ENCODE data around the gene TMPRSS3.

The TMPRSS3 gene

GRCh38 chr21:42361286-42361685, 34.6 kb downstream of the TMPRSS3 start:
- no peak overlapping the region for H2AFZ ChIP-seq (ENCODE audit: low read length, unreplicated experiment)
- no peaks in the 10 kb centered on the region for H3K4me1 ChIP-seq (ENCODE audit: control insufficient read depth, insufficient read depth, low read length, unreplicated experiment)
- no peak overlapping the region for H3K4me3 ChIP-seq (ENCODE audit: low read depth, low read length)
- no peak overlapping the region for H3K27ac ChIP-seq (ENCODE audit: low read depth, low read length)
- peaks cover 52% of the 10 kb centered on the region for H3K27me3 ChIP-seq (ENCODE audit: insufficient read depth, low read length)
- no peaks in the 10 kb centered on the region for H3K79me2 ChIP-seq (ENCODE audit: control insufficient read depth, insufficient read depth, low read length, unreplicated experiment)
- H3K36me3 ChIP-seq (ENCODE audit: insufficient read depth, low read length) = no peaks in the 10 kb centered on the region

- Histone ChIP-seq H3K79me2 (ENCODE audit: control insufficient read depth, insufficient read depth, low read length, unreplicated experiment) (no peaks in the 10 kb centered on the region), H3K27ac (ENCODE audit: low read depth, low read length) (no peak overlapping the region), H3K27me3 (ENCODE audit: insufficient read depth, low read length) (peaks cover 58% of the 10 kb centered on the region), H2AFZ (ENCODE audit: low read length, unreplicated experiment) (no peak overlapping the region), H3K36me3 (ENCODE audit: insufficient read depth, low read length) (no peaks in the 10 kb centered on the region), H3K4me1 (ENCODE audit: control insufficient read depth, insufficient read depth, low read length, unreplicated experiment) (no peaks in the 10 kb centered on the region), H3K4me3 (ENCODE audit: low read depth, low read length) (no peak overlapping the region)
Measured at GRCh38 chr21:42360317-42360716, 35.5 kb downstream of the TMPRSS3 start.

- H3K79me2 ChIP-seq (ENCODE audit: control insufficient read depth, insufficient read depth, low read length, unreplicated experiment) = no peaks in the 10 kb centered on the region
- no peak overlapping the region for H3K27ac ChIP-seq (ENCODE audit: low read depth, low read length)
- no peaks in the 10 kb centered on the region for H3K4me1 ChIP-seq (ENCODE audit: control insufficient read depth, insufficient read depth, low read length, unreplicated experiment)
- H3K4me3 ChIP-seq (ENCODE audit: low read depth, low read length) = no peak overlapping the region
- H2AFZ ChIP-seq (ENCODE audit: low read length, unreplicated experiment) = no peak overlapping the region
- H3K36me3 ChIP-seq (ENCODE audit: insufficient read depth, low read length) = no peaks in the 10 kb centered on the region
- peaks cover 63% of the 10 kb centered on the region for H3K27me3 ChIP-seq (ENCODE audit: insufficient read depth, low read length)
Measured at GRCh38 chr21:42358937-42359336, 36.9 kb downstream of the TMPRSS3 start.

GRCh38 chr21:42358261-42358660, 37.6 kb downstream of the TMPRSS3 start:
- Histone ChIP-seq H3K79me2 (ENCODE audit: control insufficient read depth, insufficient read depth, low read length, unreplicated experiment) (no peaks in the 10 kb centered on the region), H3K27ac (ENCODE audit: low read depth, low read length) (no peak overlapping the region), H3K27me3 (ENCODE audit: insufficient read depth, low read length) (peaks cover 67% of the 10 kb centered on the region), H3K36me3 (ENCODE audit: insufficient read depth, low read length) (no peaks in the 10 kb centered on the region), H2AFZ (ENCODE audit: low read length, unreplicated experiment) (no peak overlapping the region), H3K4me1 (ENCODE audit: control insufficient read depth, insufficient read depth, low read length, unreplicated experiment) (no peaks in the 10 kb centered on the region), H3K4me3 (ENCODE audit: low read depth, low read length) (no peak overlapping the region)

GRCh38 chr21:42357307-42357706, 38.5 kb downstream of the TMPRSS3 start:
- no peaks in the 10 kb centered on the region for H3K79me2 ChIP-seq (ENCODE audit: control insufficient read depth, insufficient read depth, low read length, unreplicated experiment)
- no peak overlapping the region for H3K27ac ChIP-seq (ENCODE audit: low read depth, low read length)
- no peaks in the 10 kb centered on the region for H3K36me3 ChIP-seq (ENCODE audit: insufficient read depth, low read length)
- H3K27me3 ChIP-seq (ENCODE audit: insufficient read depth, low read length) = peaks cover 59% of the 10 kb centered on the region
- H3K4me1 ChIP-seq (ENCODE audit: control insufficient read depth, insufficient read depth, low read length, unreplicated experiment) = no peaks in the 10 kb centered on the region
- H3K4me3 ChIP-seq (ENCODE audit: low read depth, low read length) = no peak overlapping the region
- no peak overlapping the region for H2AFZ ChIP-seq (ENCODE audit: low read length, unreplicated experiment)

- H3K27ac ChIP-seq (ENCODE audit: low read depth, low read length) = no peak overlapping the region
- no peaks in the 10 kb centered on the region for H3K79me2 ChIP-seq (ENCODE audit: control insufficient read depth, insufficient read depth, low read length, unreplicated experiment)
- H3K36me3 ChIP-seq (ENCODE audit: insufficient read depth, low read length) = no peaks in the 10 kb centered on the region
- no peak overlapping the region for H3K4me3 ChIP-seq (ENCODE audit: low read depth, low read length)
- H2AFZ ChIP-seq (ENCODE audit: low read length, unreplicated experiment) = no peak overlapping the region
- H3K4me1 ChIP-seq (ENCODE audit: control insufficient read depth, insufficient read depth, low read length, unreplicated experiment) = no peaks in the 10 kb centered on the region
- H3K27me3 ChIP-seq (ENCODE audit: insufficient read depth, low read length) = peaks cover 52% of the 10 kb centered on the region
Measured at GRCh38 chr21:42356650-42357049, 39.2 kb downstream of the TMPRSS3 start.

- Histone ChIP-seq H3K27me3 (ENCODE audit: insufficient read depth, low read length) (peaks cover 54% of the 10 kb centered on the region), H3K4me1 (ENCODE audit: control insufficient read depth, insufficient read depth, low read length, unreplicated experiment) (no peaks in the 10 kb centered on the region), H3K4me3 (ENCODE audit: low read depth, low read length) (no peak overlapping the region), H3K36me3 (ENCODE audit: insufficient read depth, low read length) (no peaks in the 10 kb centered on the region), H3K79me2 (ENCODE audit: control insufficient read depth, insufficient read depth, low read length, unreplicated experiment) (no peaks in the 10 kb centered on the region), H3K27ac (ENCODE audit: low read depth, low read length) (no peak overlapping the region), H2AFZ (ENCODE audit: low read length, unreplicated experiment) (no peak overlapping the region)
Measured at GRCh38 chr21:42356046-42356445, 39.8 kb downstream of the TMPRSS3 start.

GRCh38 chr21:42353623-42354022, 42.2 kb downstream of the TMPRSS3 start:
- Histone ChIP-seq H3K4me3 (ENCODE audit: low read depth, low read length) (no peak overlapping the region), H2AFZ (ENCODE audit: low read length, unreplicated experiment) (no peak overlapping the region), H3K27ac (ENCODE audit: low read depth, low read length) (no peak overlapping the region)

GRCh38 chr21:42352441-42353095, 43.3 kb downstream of the TMPRSS3 start:
- no peaks in the 10 kb centered on the region for H3K36me3 ChIP-seq (ENCODE audit: insufficient read depth, low read length)
- H3K27ac ChIP-seq (ENCODE audit: low read depth, low read length) = no peak overlapping the region

More at GRCh38 chr21:42353623-42354022, 42.2 kb downstream of the TMPRSS3 start:
- H3K4me1 ChIP-seq (ENCODE audit: control insufficient read depth, insufficient read depth, low read length, unreplicated experiment) = no peaks in the 10 kb centered on the region
- no peaks in the 10 kb centered on the region for H3K36me3 ChIP-seq (ENCODE audit: insufficient read depth, low read length)
- no peaks in the 10 kb centered on the region for H3K79me2 ChIP-seq (ENCODE audit: control insufficient read depth, insufficient read depth, low read length, unreplicated experiment)
- peaks cover 53% of the 10 kb centered on the region for H3K27me3 ChIP-seq (ENCODE audit: insufficient read depth, low read length)

GRCh38 chr21:42351626-42352440, 44.0 kb downstream of the TMPRSS3 start:
- Histone ChIP-seq H3K27ac (ENCODE audit: low read depth, low read length) (no peak overlapping the region), H3K27me3 (ENCODE audit: insufficient read depth, low read length) (peaks cover 36% of the 10 kb centered on the region)

More at GRCh38 chr21:42352441-42353095, 43.3 kb downstream of the TMPRSS3 start:
- H2AFZ ChIP-seq (ENCODE audit: low read length, unreplicated experiment) = no peak overlapping the region
- peaks cover 43% of the 10 kb centered on the region for H3K27me3 ChIP-seq (ENCODE audit: insufficient read depth, low read length)
- no peaks in the 10 kb centered on the region for H3K4me1 ChIP-seq (ENCODE audit: control insufficient read depth, insufficient read depth, low read length, unreplicated experiment)
- no peak overlapping the region for H3K4me3 ChIP-seq (ENCODE audit: low read depth, low read length)
- H3K79me2 ChIP-seq (ENCODE audit: control insufficient read depth, insufficient read depth, low read length, unreplicated experiment) = no peaks in the 10 kb centered on the region

More at GRCh38 chr21:42351626-42352440, 44.0 kb downstream of the TMPRSS3 start:
- Histone ChIP-seq H3K36me3 (ENCODE audit: insufficient read depth, low read length) (no peaks in the 10 kb centered on the region), H2AFZ (ENCODE audit: low read length, unreplicated experiment) (no peak overlapping the region), H3K79me2 (ENCODE audit: control insufficient read depth, insufficient read depth, low read length, unreplicated experiment) (no peaks in the 10 kb centered on the region), H3K4me3 (ENCODE audit: low read depth, low read length) (no peak overlapping the region), H3K4me1 (ENCODE audit: control insufficient read depth, insufficient read depth, low read length, unreplicated experiment) (no peaks in the 10 kb centered on the region)

Measured in ACC112 (cell line).